Loucy (cell line): Measurements from ENCODE around the gene CAMK2G.

ENCODE experiments used
- H2AFZ ChIP-seq: fragments of 200-600 bp; sonication (generic); 2 replicates; pipeline ENCODE4 v1.6.0; 2016; ENCODE audit warnings: antibody characterized with exemption, mild to moderate bottlenecking, low read length, moderate library complexity
- H3F3A ChIP-seq: fragments of 200-600 bp; 2 replicates; pipeline ENCODE4 v1.6.0; 2016; ENCODE audit warnings: antibody characterized with exemption, low read depth, mild to moderate bottlenecking
- H3K27me3 ChIP-seq: fragments of 200-600 bp; sonication (generic); 2 replicates; pipeline ENCODE4 v1.6.1; 2014; ENCODE audit warnings: low read length, mild to moderate bottlenecking; ENCODE audit not compliant: insufficient read depth, poor library complexity, severe bottlenecking
- H3K36me3 ChIP-seq: fragments of 200-600 bp; sonication (generic); 2 replicates; pipeline ENCODE4 v1.6.1; 2016; ENCODE audit warnings: low read length; ENCODE audit not compliant: insufficient read depth
- H3K4me1 ChIP-seq: fragments of 200-600 bp; sonication (generic); 2 replicates; pipeline ENCODE4 v1.5.1; 2014; ENCODE audit warnings: low read length, mild to moderate bottlenecking; ENCODE audit not compliant: insufficient read depth, poor library complexity, severe bottlenecking
- H3K4me2 ChIP-seq: fragments of 200-600 bp; sonication (generic); 2 replicates; pipeline ENCODE4 v1.6.0; 2014; ENCODE audit warnings: antibody characterized with exemption, low read length, low read depth, mild to moderate bottlenecking; ENCODE audit not compliant: poor library complexity, severe bottlenecking
- H3K4me3 ChIP-seq: fragments of 200-600 bp; sonication (generic); 2 replicates; pipeline ENCODE4 v1.5.1; 2014; ENCODE audit warnings: low read length, mild to moderate bottlenecking, mixed read lengths; ENCODE audit not compliant: poor library complexity, severe bottlenecking
- H3K79me2 ChIP-seq: fragments of 200-600 bp; sonication (generic); 2 replicates; pipeline ENCODE4 v1.6.1; 2014; ENCODE audit warnings: low read length; ENCODE audit not compliant: insufficient read depth
- H3K9ac ChIP-seq: fragments of 200-600 bp; sonication (generic); 2 replicates; pipeline ENCODE4 v1.6.0; 2014; ENCODE audit warnings: mild to moderate bottlenecking, low read depth, low read length, moderate library complexity; ENCODE audit not compliant: poor library complexity, severe bottlenecking
- H3K9me2 ChIP-seq: fragments of 200-600 bp; sonication (generic); replicated peaks from 2 replicates; pipeline ENCODE4 v1.6.1; 2016; ENCODE audit warnings: low read depth, low read length, mixed read lengths
- H3K9me3 ChIP-seq: fragments of 200-600 bp; sonication (generic); 2 replicates; pipeline ENCODE4 v1.6.1; 2014; ENCODE audit warnings: mild to moderate bottlenecking, antibody characterized with exemption, low read length, low read depth; ENCODE audit not compliant: insufficient read depth
- H4K20me1 ChIP-seq: fragments of 200-600 bp; sonication (generic); 2 replicates; pipeline ENCODE4 v1.6.0; 2014; ENCODE audit warnings: antibody characterized with exemption, low read length, mild to moderate bottlenecking; ENCODE audit not compliant: insufficient read depth, poor library complexity, severe bottlenecking
- CTCF ChIP-seq: fragments of 200-600 bp; sonication (generic); conservative IDR thresholded peaks from 2 replicates; pipeline ENCODE4 v1.5.1; 2014; ENCODE audit warnings: mild to moderate bottlenecking, antibody characterized with exemption, low read length
- EZH2phosphoT487 ChIP-seq: fragments of 200-600 bp; IDR thresholded peaks from 2 replicates; pipeline ENCODE4 v1.6.1; 2018; ENCODE audit warnings: antibody characterized with exemption, mild to moderate bottlenecking, moderate library complexity, borderline replicate concordance

The CAMK2G gene

GRCh38 chr10:73855413-73855812 is 18.9 kb downstream of the CAMK2G start:
- Histone ChIP-seq H3K9me3 (no peaks in the 10 kb centered on the region), H3K36me3 (peaks cover 76% of the 10 kb centered on the region; the same call in 1 of the 2 replicates), H3K27me3 (no peaks in the 10 kb centered on the region), H3K4me2 (no peak overlapping the region), H3K9me2 (no peaks in the 10 kb centered on the region), H3K4me3 (no peak overlapping the region), H3K79me2 (peaks cover 87% of the 10 kb centered on the region), H2AFZ (no peak overlapping the region), H3K4me1 (peaks cover 42% of the 10 kb centered on the region), H3F3A (peaks cover 4% of the 10 kb centered on the region; the same call in 1 of the 2 replicates), H3K9ac (no peak overlapping the region), H4K20me1 (peaks cover 23% of the 10 kb centered on the region)
- TF ChIP-seq EZH2phosphoT487 (no peak), CTCF (no peak)

GRCh38 chr10:73854310-73854709 is 20.0 kb downstream of the CAMK2G start:
- no peaks in the 10 kb centered on the region for H3K27me3 ChIP-seq
- peaks cover 27% of the 10 kb centered on the region for H4K20me1 ChIP-seq
- H3K9me2 ChIP-seq = no peaks in the 10 kb centered on the region
- no peak overlapping the region for H2AFZ ChIP-seq
- no peak overlapping the region for H3K9ac ChIP-seq
- H3K9me3 ChIP-seq = no peaks in the 10 kb centered on the region
- H3K4me3 ChIP-seq = no peak overlapping the region
- peaks cover 41% of the 10 kb centered on the region for H3K4me1 ChIP-seq
- no peak overlapping the region for H3K4me2 ChIP-seq
- H3K36me3 ChIP-seq = peaks cover 65% of the 10 kb centered on the region; the same call in 1 of the 2 replicates
- TF ChIP-seq CTCF (no peak), EZH2phosphoT487 (no peak)
- H3K79me2 ChIP-seq = peaks cover 76% of the 10 kb centered on the region
- peaks cover 4% of the 10 kb centered on the region; the same call in 1 of the 2 replicates for H3F3A ChIP-seq

GRCh38 chr10:73853196-73853595 is 21.2 kb downstream of the CAMK2G start:
- Histone ChIP-seq H3K79me2 (peaks cover 64% of the 10 kb centered on the region), H3K9ac (no peak overlapping the region), H4K20me1 (peaks cover 25% of the 10 kb centered on the region), H3K36me3 (peaks cover 63% of the 10 kb centered on the region), H3K4me1 (peaks cover 32% of the 10 kb centered on the region), H3K9me2 (no peaks in the 10 kb centered on the region), H3K4me3 (no peak overlapping the region), H3K27me3 (no peaks in the 10 kb centered on the region), H3K9me3 (no peaks in the 10 kb centered on the region), H2AFZ (no peak overlapping the region), H3K4me2 (no peak overlapping the region), H3F3A (peaks cover 4% of the 10 kb centered on the region; the same call in 1 of the 2 replicates)
- TF ChIP-seq CTCF (no peak), EZH2phosphoT487 (no peak)
